ENCODE measurements around the gene SORCS2.

SORCS2 gene

DNA sequence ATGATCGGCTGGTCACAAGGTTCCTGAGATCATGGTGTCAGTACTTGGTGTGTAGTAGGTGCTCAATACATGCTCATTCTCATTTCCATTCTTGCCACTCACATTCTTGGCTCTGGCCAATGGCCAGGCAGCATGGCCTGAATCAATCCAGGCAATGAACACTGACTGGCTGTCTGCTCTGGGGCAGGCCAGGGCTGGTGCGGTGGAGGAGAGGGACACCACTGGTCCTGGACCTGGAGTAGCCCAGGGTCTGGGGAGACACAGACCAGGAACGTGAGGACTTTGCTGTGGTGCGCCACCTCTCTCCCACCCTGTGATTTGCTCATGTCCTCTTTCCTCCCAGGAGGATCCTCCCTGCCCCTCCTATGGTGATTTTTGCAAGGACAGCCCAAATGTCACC, 122.9 kb downstream of the SORCS2 start:
- Histone ChIP-seq H3K4me3 (no peak overlapping the region), H3K27ac (no peak overlapping the region)
- TF ChIP-seq, protein P1, sequence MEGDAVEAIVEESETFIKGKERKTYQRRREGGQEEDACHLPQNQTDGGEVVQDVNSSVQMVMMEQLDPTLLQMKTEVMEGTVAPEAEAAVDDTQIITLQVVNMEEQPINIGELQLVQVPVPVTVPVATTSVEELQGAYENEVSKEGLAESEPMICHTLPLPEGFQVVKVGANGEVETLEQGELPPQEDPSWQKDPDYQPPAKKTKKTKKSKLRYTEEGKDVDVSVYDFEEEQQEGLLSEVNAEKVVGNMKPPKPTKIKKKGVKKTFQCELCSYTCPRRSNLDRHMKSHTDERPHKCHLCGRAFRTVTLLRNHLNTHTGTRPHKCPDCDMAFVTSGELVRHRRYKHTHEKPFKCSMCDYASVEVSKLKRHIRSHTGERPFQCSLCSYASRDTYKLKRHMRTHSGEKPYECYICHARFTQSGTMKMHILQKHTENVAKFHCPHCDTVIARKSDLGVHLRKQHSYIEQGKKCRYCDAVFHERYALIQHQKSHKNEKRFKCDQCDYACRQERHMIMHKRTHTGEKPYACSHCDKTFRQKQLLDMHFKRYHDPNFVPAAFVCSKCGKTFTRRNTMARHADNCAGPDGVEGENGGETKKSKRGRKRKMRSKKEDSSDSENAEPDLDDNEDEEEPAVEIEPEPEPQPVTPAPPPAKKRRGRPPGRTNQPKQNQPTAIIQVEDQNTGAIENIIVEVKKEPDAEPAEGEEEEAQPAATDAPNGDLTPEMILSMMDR (IDR thresholded peaks at IDR 0.05), result no peak
- DNase-seq (ENCODE audit: low spot score), result no peak

DNA sequence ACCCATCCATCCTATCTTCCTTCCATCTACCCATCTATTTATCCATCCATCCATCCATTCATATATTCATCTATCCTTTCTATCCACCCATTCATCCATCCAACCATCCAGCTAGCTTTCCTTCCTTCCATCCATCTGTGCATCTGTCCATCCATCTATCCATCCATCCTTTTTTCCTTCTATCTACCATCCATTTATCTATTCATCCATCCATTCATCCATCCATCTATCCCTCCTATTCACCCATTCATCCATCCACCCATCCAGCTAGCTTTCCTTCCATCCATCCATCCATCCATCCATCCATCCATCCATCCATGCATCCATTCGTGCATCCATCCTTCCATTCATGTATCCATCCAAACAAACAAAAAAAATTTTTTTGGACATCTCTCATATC, 123.6 kb downstream of the SORCS2 start:
- Histone ChIP-seq H3K27ac (no peak overlapping the region), H3K4me3 (no peak overlapping the region)
- no peak for DNase-seq (ENCODE audit: low spot score)

DNA sequence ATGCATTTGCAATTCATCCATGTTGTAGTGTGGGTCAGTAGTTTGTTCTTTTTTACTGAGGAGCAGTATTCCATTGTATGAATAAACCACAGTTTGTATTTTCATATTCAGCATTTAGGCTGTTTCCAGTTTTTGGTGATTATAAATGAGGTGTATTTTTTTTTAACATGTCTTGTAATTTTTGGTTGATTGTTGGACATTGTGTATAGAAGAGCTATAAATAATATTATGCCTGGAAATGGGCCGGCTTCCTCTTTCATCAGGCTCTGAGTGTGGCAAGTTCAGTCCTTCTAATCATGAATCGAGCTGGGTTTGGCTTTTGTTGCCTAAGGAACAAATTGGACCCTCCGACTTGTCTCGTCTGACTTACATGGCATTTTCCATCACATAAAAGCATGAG, 126.7 kb downstream of the SORCS2 start:
- H3K27ac ChIP-seq, result no peak overlapping the region
- DNase-seq (ENCODE audit: low spot score), result no peak
- TF ChIP-seq, protein P1 (IDR thresholded peaks at IDR 0.05), result no peak
- no peak overlapping the region for H3K4me3 ChIP-seq

More for the DNA sequence above, 123.6 kb downstream of the SORCS2 start:
- TF ChIP-seq, protein P1 (IDR thresholded peaks at IDR 0.05), result no peak

DNA sequence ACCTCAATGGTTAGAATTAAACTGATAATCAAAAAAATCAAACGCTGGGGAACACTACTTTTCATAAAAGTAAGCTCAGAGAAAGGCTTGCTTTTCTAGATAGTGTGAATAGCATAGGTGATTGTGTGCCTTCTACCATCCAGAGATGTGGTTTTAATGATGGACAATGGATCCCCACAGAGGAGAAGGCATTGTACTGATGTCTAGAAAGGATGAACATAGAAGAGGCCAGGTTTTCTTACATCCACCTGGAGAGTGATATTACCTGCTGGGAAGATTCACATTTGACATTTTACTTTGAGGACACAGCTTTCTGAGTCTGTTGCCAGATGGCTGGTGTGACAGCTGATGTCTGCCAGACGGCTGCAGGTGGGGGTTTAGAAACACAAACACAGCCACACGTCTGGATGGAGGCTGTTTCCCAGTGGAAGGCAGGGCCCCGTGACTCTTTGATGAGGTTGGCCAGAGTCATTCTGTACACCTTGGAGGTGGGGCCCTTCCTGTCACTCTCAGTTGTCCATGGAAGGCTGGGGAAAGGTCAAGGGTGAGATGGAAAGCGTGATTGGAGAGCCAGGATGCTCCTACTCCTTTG, 128.0 kb downstream of the SORCS2 start:
- no peak overlapping the region for H3K4me3 ChIP-seq
- no peak overlapping the region for H3K27ac ChIP-seq
- TF ChIP-seq, protein P1 (IDR thresholded peaks at IDR 0.05), result no peak
- DNase-seq (ENCODE audit: low spot score), result no peak

DNA sequence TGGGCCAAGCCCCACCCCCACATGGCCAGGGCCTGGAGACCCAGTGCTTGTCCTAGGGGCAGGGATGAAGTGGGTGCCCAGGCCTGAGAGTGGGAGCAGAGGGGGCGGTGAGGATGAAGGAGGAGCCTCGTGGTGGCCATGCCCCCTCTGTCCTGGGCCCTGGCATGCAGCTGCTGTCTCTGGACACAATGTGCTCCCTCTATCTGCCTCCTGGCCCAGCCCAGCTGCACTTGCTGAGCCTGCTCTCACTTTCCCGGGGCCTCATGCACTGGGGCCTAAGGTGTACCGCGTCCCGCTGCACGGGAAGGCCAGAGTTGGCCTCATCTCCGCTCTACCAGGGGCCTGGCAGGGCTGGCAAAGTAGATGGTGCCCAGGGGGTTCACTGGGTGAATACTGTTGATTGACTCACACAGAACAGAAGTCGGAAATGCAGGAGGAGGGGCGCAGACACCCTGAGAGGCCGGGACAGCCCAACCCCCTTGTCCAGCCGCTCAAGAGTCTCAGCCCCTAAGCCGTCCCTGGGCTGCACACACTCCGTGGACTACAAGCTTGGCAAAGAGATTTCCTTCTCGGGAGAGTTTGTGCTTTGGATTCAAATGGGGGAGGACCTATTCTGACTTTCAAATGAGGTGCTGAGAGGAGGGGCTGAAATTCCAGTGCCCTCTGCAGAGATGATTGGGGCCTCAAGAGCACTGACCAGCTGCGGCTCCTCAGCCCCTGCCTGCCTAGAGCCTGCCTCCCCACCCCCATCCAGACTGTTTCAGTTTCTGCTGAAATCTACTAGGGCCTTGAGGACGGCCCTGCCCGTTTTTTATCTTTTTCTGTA, 130.0 kb downstream of the SORCS2 start:
- Histone ChIP-seq H3K27ac (no peak overlapping the region), H3K4me3 (no peak overlapping the region)
- TF ChIP-seq, protein P1 (IDR thresholded peaks at IDR 0.05), result no peak
- no peak for DNase-seq (ENCODE audit: low spot score)

DNA sequence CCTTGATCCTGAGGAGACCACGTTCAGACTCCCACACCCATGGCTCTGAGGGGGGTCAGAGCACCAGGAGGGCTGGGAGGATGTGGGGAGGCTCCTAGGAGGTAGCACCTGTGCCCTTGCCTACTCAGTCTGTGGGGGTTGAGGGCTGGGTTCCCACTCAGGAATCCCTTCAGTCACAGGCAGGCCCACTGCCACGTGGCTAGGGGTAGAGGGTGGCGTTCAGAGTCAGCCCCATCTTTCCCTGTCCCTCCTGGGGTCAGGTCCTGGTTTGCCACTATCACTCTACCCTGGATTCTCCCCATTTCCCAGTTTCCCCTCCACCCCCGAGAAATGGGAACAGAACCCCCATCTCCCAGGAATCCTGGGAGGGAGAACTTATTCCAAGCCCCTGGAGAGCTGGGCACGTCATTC, 131.1 kb downstream of the SORCS2 start:
- DNase-seq (ENCODE audit: low spot score), result no peak
- TF ChIP-seq, protein P1 (IDR thresholded peaks at IDR 0.05), result no peak
- no peak overlapping the region for H3K27ac ChIP-seq
- H3K4me3 ChIP-seq, result no peak overlapping the region
